ENCODE data around the gene TLCD3A. TPM values are rescaled to one million over a fixed set of nuclear protein-coding genes. Genes with fewer than 3 reads are reported as not detected.
A peak's percentile ranks its signal among the peaks of the same experiment; 100 is the strongest.

Gene TLCD3A
- total and polyA plus RNA-seq, 9 of the 15 experiments (the other 6 are each of a cell fraction or from before 2014, with no cell fraction given) = 1.3 to 13.5 (median 7.3) TPM

DNA sequence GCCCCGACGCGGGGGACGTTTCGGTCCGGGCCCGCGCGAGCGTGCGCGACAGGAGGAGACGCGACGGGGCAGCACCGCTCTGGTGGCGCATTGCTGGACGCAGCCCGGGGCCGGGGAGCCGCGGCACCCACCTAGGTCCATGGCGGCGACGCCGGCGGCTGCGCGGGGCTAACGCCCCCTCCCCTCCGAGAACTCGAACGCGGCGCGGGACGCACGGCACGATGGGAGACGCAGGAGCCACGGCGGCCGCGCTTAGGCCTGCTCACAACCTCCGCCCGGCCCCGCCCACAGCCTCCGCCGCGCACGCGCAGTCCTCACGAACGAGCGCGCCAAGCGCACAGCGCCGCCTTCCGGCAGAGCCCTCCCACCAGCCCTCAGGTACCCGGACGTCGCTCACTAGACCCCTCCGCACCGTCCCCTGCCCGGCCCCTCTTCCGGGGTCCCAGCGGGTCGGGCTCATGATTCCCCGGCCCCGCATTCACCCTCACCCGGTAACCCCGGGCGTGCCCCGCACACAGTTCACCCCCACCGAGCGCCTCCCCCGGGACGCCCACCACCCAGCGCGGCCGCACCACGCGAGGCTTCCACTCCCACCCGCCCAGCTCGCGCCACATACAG, 19.7 kb downstream of the TLCD3A start, which contains the start of gene GEMIN4 (continued):
- TF ChIP-seq, protein P1, sequence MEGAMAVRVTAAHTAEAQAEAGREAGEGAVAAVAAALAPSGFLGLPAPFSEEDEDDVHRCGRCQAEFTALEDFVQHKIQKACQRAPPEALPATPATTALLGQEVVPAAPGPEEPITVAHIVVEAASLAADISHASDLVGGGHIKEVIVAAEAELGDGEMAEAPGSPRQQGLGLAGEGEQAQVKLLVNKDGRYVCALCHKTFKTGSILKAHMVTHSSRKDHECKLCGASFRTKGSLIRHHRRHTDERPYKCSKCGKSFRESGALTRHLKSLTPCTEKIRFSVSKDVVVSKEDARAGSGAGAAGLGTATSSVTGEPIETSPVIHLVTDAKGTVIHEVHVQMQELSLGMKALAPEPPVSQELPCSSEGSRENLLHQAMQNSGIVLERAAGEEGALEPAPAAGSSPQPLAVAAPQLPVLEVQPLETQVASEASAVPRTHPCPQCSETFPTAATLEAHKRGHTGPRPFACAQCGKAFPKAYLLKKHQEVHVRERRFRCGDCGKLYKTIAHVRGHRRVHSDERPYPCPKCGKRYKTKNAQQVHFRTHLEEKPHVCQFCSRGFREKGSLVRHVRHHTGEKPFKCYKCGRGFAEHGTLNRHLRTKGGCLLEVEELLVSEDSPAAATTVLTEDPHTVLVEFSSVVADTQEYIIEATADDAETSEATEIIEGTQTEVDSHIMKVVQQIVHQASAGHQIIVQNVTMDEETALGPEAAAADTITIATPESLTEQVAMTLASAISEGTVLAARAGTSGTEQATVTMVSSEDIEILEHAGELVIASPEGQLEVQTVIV (CRISPR knock-in tag; IDR thresholded peaks at IDR 0.05; ENCODE audit: borderline replicate concordance) = no peak
- no peak for TF ChIP-seq KDM1A (IDR thresholded peaks at IDR 0.05)
- TF ChIP-seq HNRNPL (IDR thresholded peaks at IDR 0.05; ENCODE audit: low read depth, low read length) = no peak
- no peak for TF ChIP-seq ZNF57 (CRISPR knock-in tag; IDR thresholded peaks at IDR 0.05)
- TF ChIP-seq KDM4B (IDR thresholded peaks at IDR 0.05; ENCODE audit: borderline replicate concordance in 2 of 2, low read depth in 1 of 2) = peak in 1 of 2 experiments; percentile 15; a peak in 1 of 4 replicates
- TF ChIP-seq PURB (CRISPR knock-in tag; IDR thresholded peaks at IDR 0.05; ENCODE audit: low read depth) = no peak
- no peak for TF ChIP-seq GATAD2A (IDR thresholded peaks at IDR 0.05)
- TF ChIP-seq MAFF (IDR thresholded peaks at IDR 0.05; ENCODE audit: low read length) = no peak
- TF ChIP-seq SMAD2 (IDR thresholded peaks at IDR 0.05; ENCODE audit: low read depth, low read length) = no peak
- TF ChIP-seq ZNF232 (CRISPR knock-in tag; IDR thresholded peaks at IDR 0.05) = no peak
- no peak for TF ChIP-seq IRF2 (CRISPR knock-in tag; IDR thresholded peaks at IDR 0.05)
- no peak for TF ChIP-seq ILF3 (IDR thresholded peaks at IDR 0.05; ENCODE audit: borderline replicate concordance)
- no peak for TF ChIP-seq ZNF197 (CRISPR knock-in tag; IDR thresholded peaks at IDR 0.05; ENCODE audit: low read depth)
- TF ChIP-seq CBX2 (IDR thresholded peaks at IDR 0.05; ENCODE audit: insufficient read depth, low read length, poor library complexity, severe bottlenecking) = no peak
- TF ChIP-seq, protein P2, sequence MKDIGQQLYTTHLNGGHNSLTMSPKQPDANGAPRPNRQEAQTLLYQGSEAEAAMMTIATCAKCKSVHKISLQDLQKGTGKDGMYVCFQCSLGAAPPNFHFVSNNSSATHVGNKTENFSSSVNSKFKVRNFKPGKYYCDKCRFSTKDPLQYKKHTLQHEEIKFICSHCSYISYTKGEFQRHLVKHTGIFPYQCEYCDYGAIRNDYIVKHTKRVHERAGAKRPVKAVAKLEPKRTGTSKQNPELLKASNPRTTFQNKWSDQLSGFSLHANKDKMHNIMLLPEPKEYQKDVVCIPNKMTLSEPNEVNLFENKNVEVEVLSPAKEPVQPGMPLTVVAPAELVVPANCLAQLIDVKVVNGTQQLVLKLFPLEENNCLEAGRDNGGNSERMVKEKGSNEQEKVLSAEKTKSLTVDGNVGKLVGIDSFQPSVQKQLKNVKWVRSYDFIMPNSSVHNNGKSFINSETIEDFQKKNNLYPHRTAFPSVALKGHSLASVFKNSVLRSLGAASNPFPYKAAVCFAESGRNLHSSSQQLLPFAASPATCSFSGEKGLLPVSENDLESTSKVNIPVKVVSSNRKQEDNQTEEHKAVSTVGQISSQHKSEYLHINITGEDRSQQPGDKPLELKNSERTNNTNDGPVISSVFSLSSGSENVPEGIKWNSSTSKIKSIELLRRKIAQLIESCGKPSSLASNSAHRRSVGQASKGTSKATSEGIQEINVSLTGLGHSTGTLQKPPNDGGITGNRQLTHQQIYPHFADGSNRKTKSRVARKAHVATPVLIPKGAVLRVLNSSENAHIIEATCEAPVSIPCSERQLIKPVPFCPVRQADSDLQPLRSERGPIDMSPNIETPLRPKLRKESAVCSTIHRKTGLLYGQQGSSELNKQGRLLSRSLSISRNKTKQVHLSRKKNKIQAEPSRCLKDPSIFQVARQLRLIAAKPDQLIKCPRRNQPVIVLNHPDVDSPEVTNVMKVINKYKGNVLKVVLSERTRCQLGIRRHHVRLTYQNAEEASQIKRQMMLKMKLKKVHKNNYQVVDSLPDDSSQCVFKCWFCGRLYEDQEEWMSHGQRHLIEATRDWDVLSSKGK (CRISPR knock-in tag; IDR thresholded peaks at IDR 0.05) = no peak
- peak; percentile 22; the same call in 1 of the 2 replicates for TF ChIP-seq CHD2 (IDR thresholded peaks at IDR 0.05; ENCODE audit: low read depth, low read length)
- no peak for TF ChIP-seq ZBED1 (IDR thresholded peaks at IDR 0.05)
- TF ChIP-seq, protein P3, sequence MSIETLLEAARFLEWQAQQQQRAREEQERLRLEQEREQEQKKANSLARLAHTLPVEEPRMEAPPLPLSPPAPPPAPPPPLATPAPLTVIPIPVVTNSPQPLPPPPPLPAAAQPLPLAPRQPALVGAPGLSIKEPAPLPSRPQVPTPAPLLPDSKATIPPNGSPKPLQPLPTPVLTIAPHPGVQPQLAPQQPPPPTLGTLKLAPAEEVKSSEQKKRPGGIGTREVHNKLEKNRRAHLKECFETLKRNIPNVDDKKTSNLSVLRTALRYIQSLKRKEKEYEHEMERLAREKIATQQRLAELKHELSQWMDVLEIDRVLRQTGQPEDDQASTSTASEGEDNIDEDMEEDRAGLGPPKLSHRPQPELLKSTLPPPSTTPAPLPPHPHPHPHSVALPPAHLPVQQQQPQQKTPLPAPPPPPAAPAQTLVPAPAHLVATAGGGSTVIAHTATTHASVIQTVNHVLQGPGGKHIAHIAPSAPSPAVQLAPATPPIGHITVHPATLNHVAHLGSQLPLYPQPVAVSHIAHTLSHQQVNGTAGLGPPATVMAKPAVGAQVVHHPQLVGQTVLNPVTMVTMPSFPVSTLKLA (conservative IDR thresholded peaks at IDR 0.05) = peak; percentile 18 to 47; a peak in 3 of 4 replicates
- TF ChIP-seq, protein P4, sequence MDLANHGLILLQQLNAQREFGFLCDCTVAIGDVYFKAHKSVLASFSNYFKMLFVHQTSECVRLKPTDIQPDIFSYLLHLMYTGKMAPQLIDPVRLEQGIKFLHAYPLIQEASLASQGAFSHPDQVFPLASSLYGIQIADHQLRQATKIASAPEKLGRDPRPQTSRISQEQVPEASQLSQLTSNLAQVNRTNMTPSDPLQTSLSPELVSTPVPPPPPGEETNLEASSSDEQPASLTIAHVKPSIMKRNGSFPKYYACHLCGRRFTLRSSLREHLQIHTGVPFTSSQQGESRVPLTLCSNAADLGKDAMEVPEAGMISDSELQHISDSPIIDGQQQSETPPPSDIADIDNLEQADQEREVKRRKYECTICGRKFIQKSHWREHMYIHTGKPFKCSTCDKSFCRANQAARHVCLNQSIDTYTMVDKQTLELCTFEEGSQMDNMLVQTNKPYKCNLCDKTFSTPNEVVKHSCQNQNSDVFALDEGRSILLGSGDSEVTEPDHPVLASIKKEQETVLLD (IDR thresholded peaks at IDR 0.05) = peak; percentile 45; the same call in 1 of the 2 replicates
- no peak for TF ChIP-seq ZNF764 (CRISPR knock-in tag; IDR thresholded peaks at IDR 0.05; ENCODE audit: low read depth)
- TF ChIP-seq TCF7L2 (IDR thresholded peaks at IDR 0.05; ENCODE audit: low read depth, low read length) = no peak

Measured in K562 (cell line).